Colonic mucosa (tissue), 4 donors: ENCODE measurements around the gene ISYNA1. TPM values are rescaled to one million over a fixed set of nuclear protein-coding genes. Genes with fewer than 3 reads are reported as not detected.
A peak's percentile ranks its signal among the peaks of the same experiment; 100 is the strongest.

ENCODE experiments used
- DNase-seq: peaks from one replicate; pipeline ENCODE4 v3.0.0-alpha.2; 2020
- H3K27ac ChIP-seq: fragments of 200-600 bp; one replicate; pipeline ENCODE4 v1.8.0; 2021
- H3K27me3 ChIP-seq: fragments of 200-600 bp; one replicate; pipeline ENCODE4 v1.8.0; 2021
- H3K36me3 ChIP-seq: fragments of 200-600 bp; one replicate; pipeline ENCODE4 v1.8.0; 2021
- H3K4me1 ChIP-seq: fragments of 200-600 bp; one replicate; pipeline ENCODE4 v1.8.0; 2021; ENCODE audit warnings: mild to moderate bottlenecking
- H3K4me3 ChIP-seq: fragments of 200-600 bp; one replicate; pipeline ENCODE4 v1.8.0; 2021
- H3K9ac ChIP-seq, 2 donors: one replicate each; pipeline ENCODE4 v1.7.0; 2013; ENCODE audit warnings: control low read depth in 2 of 2, low read depth in 2 of 2, low read length in 2 of 2
- H3K9me3 ChIP-seq: fragments of 200-600 bp; one replicate; pipeline ENCODE4 v1.8.0; 2021
- CTCF ChIP-seq: fragments of 200-600 bp; IDR thresholded peaks from one replicate; pipeline ENCODE4 v1.8.0; 2022; ENCODE audit warnings: antibody characterized with exemption, mild to moderate bottlenecking
- intact Hi-C: fragments of 100-400 bp; cut with DNase I; formaldehyde crosslinking; loops from one replicate; pipeline ENCODE4 v1.14.1; 2022
- total RNA-seq, 2 donors: library from RNA; stranded (reverse); fragmentation: NEBNext Ultra II Directional in 1 of 2; extraction: Animal tissue kit (Norgen Biotek cat#: 25700) in 1 of 2; gene quantifications; one replicate each; pipeline ENCODE4 v1.2.1, GENCODE V29; 2021
- donor health status: healthy.
- donor health status: DM: no; HTN: no; CAD: no.
- donor health status: DM: no; HTN: no; CAD: no.

The ISYNA1 gene
- total RNA-seq, 2 donors from 2014 or later, result 17.7 to 25.7 TPM

GRCh38 chr19:18465964-18466339 is 28.0 kb upstream of the ISYNA1 start:
- Histone ChIP-seq H3K4me1 (peaks cover 20% of the 10 kb centered on the region), H3K27me3 (no peaks in the 10 kb centered on the region), H3K4me3 (no peak overlapping the region), H3K9ac (no peak overlapping the region), H3K36me3 (peaks cover 6% of the 10 kb centered on the region), H3K9me3 (no peaks in the 10 kb centered on the region), H3K27ac (no peak overlapping the region)
- intact Hi-C loops, result loop anchor here (10.0 kb wide), 1 partner anchor 199 kb away; no protein-coding TSS in a partner anchor
- no peak for TF ChIP-seq CTCF
- no peak for DNase-seq

- intact Hi-C loops, result loop anchor here (10.0 kb wide), 1 partner anchor 199 kb away; no protein-coding TSS in a partner anchor
- Histone ChIP-seq H3K4me3 (no peak overlapping the region), H3K9me3 (no peaks in the 10 kb centered on the region), H3K4me1 (peaks cover 25% of the 10 kb centered on the region), H3K36me3 (peaks cover 12% of the 10 kb centered on the region), H3K27ac (peak overlapping the region; percentile 64), H3K9ac (peak overlapping the region in 1 of 2 donors; percentile 43), H3K27me3 (no peaks in the 10 kb centered on the region)
- no peak for DNase-seq
- TF ChIP-seq CTCF, result no peak
These were observed 27.5 kb upstream of the ISYNA1 start for GRCh38 chr19:18465214-18465963.

- H3K9me3 ChIP-seq, result no peaks in the 10 kb centered on the region
- intact Hi-C loops, result loop anchor here (10.0 kb wide), 1 partner anchor 200 kb away; no protein-coding TSS in a partner anchor
- DNase-seq, result peak; percentile 80
- H3K27me3 ChIP-seq, result no peaks in the 10 kb centered on the region
- H3K27ac ChIP-seq, result peak overlapping the region; percentile 64
- H3K9ac ChIP-seq, result peak overlapping the region in 1 of 2 donors; percentile 43
- H3K4me1 ChIP-seq, result peaks cover 24% of the 10 kb centered on the region
- peaks cover 15% of the 10 kb centered on the region for H3K36me3 ChIP-seq
- no peak for TF ChIP-seq CTCF
- H3K4me3 ChIP-seq, result no peak overlapping the region
These were observed 26.7 kb upstream of the ISYNA1 start for GRCh38 chr19:18464646-18465045.

GRCh38 chr19:18461471-18461870 is 23.5 kb upstream of the ISYNA1 start:
- no peak overlapping the region for H3K4me3 ChIP-seq
- H3K9me3 ChIP-seq, result no peaks in the 10 kb centered on the region
- intact Hi-C loops, result loop anchor here (10.0 kb wide), 1 partner anchor 203 kb away; no protein-coding TSS in a partner anchor
- DNase-seq, result no peak
- peak overlapping the region; percentile 77 for H3K27ac ChIP-seq
- H3K27me3 ChIP-seq, result no peaks in the 10 kb centered on the region
- TF ChIP-seq CTCF, result no peak
- peaks cover 19% of the 10 kb centered on the region for H3K4me1 ChIP-seq
- H3K9ac ChIP-seq, result no peak overlapping the region
- H3K36me3 ChIP-seq, result peaks cover 15% of the 10 kb centered on the region

GRCh38 chr19:18460900-18461299 is 23.0 kb upstream of the ISYNA1 start:
- no peak for DNase-seq
- no peak for TF ChIP-seq CTCF
- H3K9me3 ChIP-seq, result no peaks in the 10 kb centered on the region
- peaks cover 15% of the 10 kb centered on the region for H3K36me3 ChIP-seq
- H3K4me3 ChIP-seq, result no peak overlapping the region
- H3K4me1 ChIP-seq, result peaks cover 19% of the 10 kb centered on the region
- peak overlapping the region; percentile 77 for H3K27ac ChIP-seq
- intact Hi-C loops, result loop anchor here (10.0 kb wide), 1 partner anchor 204 kb away; no protein-coding TSS in a partner anchor
- no peak overlapping the region for H3K9ac ChIP-seq
- no peaks in the 10 kb centered on the region for H3K27me3 ChIP-seq
